SU-DHL-6 (cell line): ENCODE results near the gene CLIP2.

Source experiments
- H2AFZ ChIP-seq: fragments of 200-600 bp; sonication (generic); 2 replicates; pipeline ENCODE4 v1.6.1; 2014; ENCODE audit warnings: low read depth, mild to moderate bottlenecking, moderate library complexity, mixed read lengths, antibody characterized with exemption, low read length; ENCODE audit not compliant: severe bottlenecking
- H3F3A ChIP-seq: fragments of 200-600 bp; shearing (Covaris generic); 2 replicates; pipeline ENCODE4 v1.6.0; 2016; ENCODE audit warnings: antibody characterized with exemption, mild to moderate bottlenecking; ENCODE audit not compliant: insufficient read depth
- H3K27ac ChIP-seq: fragments of 200-600 bp; sonication (generic); 2 replicates; pipeline ENCODE4 v1.5.1; 2016; ENCODE audit warnings: low read depth, mild to moderate bottlenecking, low read length, moderate library complexity, mixed read lengths
- H3K27me3 ChIP-seq: fragments of 200-600 bp; sonication (generic), shearing (Covaris generic); 2 replicates; pipeline ENCODE4 v1.6.0; 2014; ENCODE audit warnings: mild to moderate bottlenecking, low read length
- H3K36me3 ChIP-seq: fragments of 200-600 bp; sonication (generic); 2 replicates; pipeline ENCODE4 v1.6.1; 2014; ENCODE audit warnings: mild to moderate bottlenecking, low read length, mixed read lengths
- H3K4me2 ChIP-seq: fragments of 300-600, 200-600 bp; shearing (Covaris generic), sonication (generic); 2 replicates; pipeline ENCODE4 v1.6.0; 2014; ENCODE audit warnings: low read length, low read depth, mild to moderate bottlenecking; ENCODE audit not compliant: poor library complexity, severe bottlenecking
- H3K4me3 ChIP-seq: fragments of 200-600 bp; sonication (generic); 2 replicates; pipeline ENCODE4 v1.5.1; 2014; ENCODE audit warnings: antibody characterized with exemption, low read length, mild to moderate bottlenecking, mixed read lengths; ENCODE audit not compliant: insufficient read depth, poor library complexity, severe bottlenecking
- H3K79me2 ChIP-seq: fragments of 200-600 bp; sonication (generic); 2 replicates; pipeline ENCODE4 v1.6.1; 2014; ENCODE audit warnings: mild to moderate bottlenecking, low read length, moderate library complexity; ENCODE audit not compliant: insufficient read depth
- H3K9ac ChIP-seq: fragments of 200-600 bp; sonication (generic); 2 replicates; pipeline ENCODE4 v1.7.0; 2014; ENCODE audit warnings: mild to moderate bottlenecking, low read length
- H3K9me2 ChIP-seq: fragments of 200-600 bp; sonication (generic); replicated peaks from 2 replicates; pipeline ENCODE4 v1.6.1; 2014; ENCODE audit warnings: low read length; ENCODE audit not compliant: insufficient read depth
- H3K9me3 ChIP-seq: fragments of 200-600 bp; sonication (generic); 2 replicates; pipeline ENCODE4 v1.6.1; 2014; ENCODE audit warnings: low read length, mixed read lengths; ENCODE audit not compliant: insufficient read depth
- H4K20me1 ChIP-seq: fragments of 200-600 bp; sonication (generic); 2 replicates; pipeline ENCODE4 v1.6.1; 2014; ENCODE audit warnings: low read depth, mild to moderate bottlenecking, antibody characterized with exemption, low read length, moderate library complexity, mixed read lengths
- CTCF ChIP-seq: fragments of 200-600 bp; sonication (generic); IDR thresholded peaks from one replicate; pipeline ENCODE4 v1.5.1; 2017; ENCODE audit warnings: antibody characterized with exemption, mild to moderate bottlenecking, low read length, moderate library complexity; ENCODE audit not compliant: insufficient read depth, poor library complexity, severe bottlenecking
- EZH2phosphoT487 ChIP-seq: fragments of 200-600 bp; sonication (generic), shearing (Covaris generic); conservative IDR thresholded peaks from 2 replicates; pipeline ENCODE4 v1.6.1; 2018; ENCODE audit warnings: mild to moderate bottlenecking, antibody characterized with exemption, low read length, moderate library complexity, mixed read lengths

CLIP2 gene

GRCh38 chr7:74262639-74263398, 26.4 kb upstream of the CLIP2 start:
- Histone ChIP-seq H3F3A (peaks cover 3% of the 10 kb centered on the region; the same call in 1 of the 2 replicates), H3K36me3 (no peaks in the 10 kb centered on the region), H3K27ac (no peak overlapping the region), H3K9ac (no peak overlapping the region), H3K79me2 (no peaks in the 10 kb centered on the region), H3K27me3 (no peaks in the 10 kb centered on the region), H3K4me2 (no peak overlapping the region), H2AFZ (no peak overlapping the region), H3K4me3 (no peak overlapping the region), H3K9me2 (no peaks in the 10 kb centered on the region), H4K20me1 (no peaks in the 10 kb centered on the region), H3K9me3 (no peaks in the 10 kb centered on the region)
- TF ChIP-seq EZH2phosphoT487 (no peak), CTCF (no peak)

GRCh38 chr7:74263399-74264120, 25.6 kb upstream of the CLIP2 start:
- Histone ChIP-seq H3F3A (peaks cover 3% of the 10 kb centered on the region; the same call in 1 of the 2 replicates), H4K20me1 (no peaks in the 10 kb centered on the region), H3K9me3 (no peaks in the 10 kb centered on the region), H3K4me2 (no peak overlapping the region), H3K27me3 (no peaks in the 10 kb centered on the region), H3K9me2 (no peaks in the 10 kb centered on the region), H2AFZ (no peak overlapping the region), H3K4me3 (no peak overlapping the region), H3K27ac (no peak overlapping the region), H3K9ac (no peak overlapping the region), H3K79me2 (no peaks in the 10 kb centered on the region), H3K36me3 (no peaks in the 10 kb centered on the region)
- TF ChIP-seq CTCF (no peak), EZH2phosphoT487 (no peak)

GRCh38 chr7:74266191-74266963, 22.8 kb upstream of the CLIP2 start:
- Histone ChIP-seq H3F3A (peaks cover 3% of the 10 kb centered on the region; the same call in 1 of the 2 replicates), H2AFZ (no peak overlapping the region), H3K9ac (no peak overlapping the region), H4K20me1 (no peaks in the 10 kb centered on the region), H3K79me2 (no peaks in the 10 kb centered on the region), H3K27me3 (no peaks in the 10 kb centered on the region), H3K4me3 (no peak overlapping the region), H3K36me3 (no peaks in the 10 kb centered on the region), H3K9me3 (no peaks in the 10 kb centered on the region), H3K4me2 (no peak overlapping the region), H3K9me2 (no peaks in the 10 kb centered on the region), H3K27ac (no peak overlapping the region)
- TF ChIP-seq EZH2phosphoT487 (no peak), CTCF (no peak)
